Kidney (tissue), 14 donors: ENCODE measurements around the gene EHD3. TPM values are rescaled to one million over a fixed set of nuclear protein-coding genes. Genes with fewer than 3 reads are reported as not detected.
A peak's percentile ranks its signal among the peaks of the same experiment; 100 is the strongest.

Experiments
- DNase-seq, 5 donors: peaks; one replicate each; pipeline ENCODE4 v3.0.0-alpha.2; 2013 to 2020
- FAIRE-seq: peaks from 2 replicates; lab custom pipeline; 2012; peaks lifted over from hg19 to GRCh38; lab: Jason Lieb, UNC
- H3K27ac ChIP-seq, 2 donors: one replicate each; pipeline ENCODE4 v1.7.0; 2013; ENCODE audit warnings: low read depth in 2 of 2, low read length in 2 of 2, inconsistent platforms in 1 of 2
- H3K27me3 ChIP-seq: one replicate; pipeline ENCODE4 v1.7.1; 2013; ENCODE audit warnings: low read length, inconsistent platforms; ENCODE audit not compliant: control insufficient read depth, insufficient read depth
- H3K36me3 ChIP-seq, 3 donors: one replicate each; pipeline versions ENCODE4 v1.7.0 to v1.7.1; 2013; ENCODE audit warnings: low read length in 3 of 3, control low read depth in 1 of 3, inconsistent platforms in 1 of 3; ENCODE audit not compliant: insufficient read depth in 3 of 3, control insufficient read depth in 2 of 3
- H3K4me1 ChIP-seq, 3 donors: one replicate each; pipeline versions ENCODE4 v1.7.0 to v1.7.1; 2013; ENCODE audit warnings: low read length in 3 of 3, inconsistent platforms in 1 of 3, low read depth in 1 of 3; ENCODE audit not compliant: control insufficient read depth in 2 of 3, insufficient read depth in 2 of 3
- H3K4me3 ChIP-seq, 3 donors: one replicate each; pipeline versions ENCODE4 v1.7.0 to v1.8.1; 2013; ENCODE audit warnings: low read length in 3 of 3, control low read depth in 1 of 3, inconsistent platforms in 1 of 3
- H3K9ac ChIP-seq, 3 donors: one replicate each; pipeline versions ENCODE4 v1.7.0 to v1.7.1; 2013; ENCODE audit warnings: low read length in 3 of 3, control low read depth in 1 of 3, inconsistent platforms in 1 of 3
- H3K9me3 ChIP-seq, 3 donors: one replicate each; pipeline versions ENCODE4 v1.7.0 to v1.7.1; 2013; ENCODE audit warnings: low read length in 3 of 3, control low read depth in 1 of 3, inconsistent platforms in 1 of 3; ENCODE audit not compliant: control insufficient read depth in 2 of 3, insufficient read depth in 1 of 3
- intact Hi-C: fragments of 100-400 bp; cut with DNase I; formaldehyde crosslinking; loops from one replicate; pipeline ENCODE4 v1.11.1; 2022
- polyA plus RNA-seq: library from polyadenylated mRNA; stranded (reverse); fragments of 350-450 nt; fragmentation: Illumina TruSeq; extraction: RNeasy Lipid Tissue Mini Kit (QIAGEN cat#74804); gene quantifications from one replicate; pipeline ENCODE4 v1.2.3, GENCODE V29; 2014; ENCODE audit warnings: low read depth, low replicate concordance; ENCODE audit not compliant: insufficient read depth
- total RNA-seq: library from RNA; stranded (reverse); fragmentation: NEBNext Ultra II Directional; extraction: Animal tissue kit (Norgen Biotek cat#: 25700); gene quantifications from one replicate; pipeline ENCODE4 v1.2.1, GENCODE V29; 2021
- TF ChIP-seq, protein P1 (sequence below): IDR thresholded peaks from 3 replicates; pipeline ENCODE4 v1.5.1; 2012; ENCODE audit warnings: mild to moderate bottlenecking, moderate library complexity, borderline replicate concordance; ENCODE audit not compliant: insufficient read depth; ENCODE audit errors: extremely low read depth
- donor health status: control.
- donor health status: control.
- donor health status: control.
- donor health status: control.
- donor health status: control.
- donor health status: DM: yes; HTN: yes; CAD: no.
- donor health status: Normal renal cell carcinoma (clear cell type).

Gene EHD3
- total and polyA plus RNA-seq, 2 donors from 2014 or later, result 9.5 to 45.3 TPM

DNA sequence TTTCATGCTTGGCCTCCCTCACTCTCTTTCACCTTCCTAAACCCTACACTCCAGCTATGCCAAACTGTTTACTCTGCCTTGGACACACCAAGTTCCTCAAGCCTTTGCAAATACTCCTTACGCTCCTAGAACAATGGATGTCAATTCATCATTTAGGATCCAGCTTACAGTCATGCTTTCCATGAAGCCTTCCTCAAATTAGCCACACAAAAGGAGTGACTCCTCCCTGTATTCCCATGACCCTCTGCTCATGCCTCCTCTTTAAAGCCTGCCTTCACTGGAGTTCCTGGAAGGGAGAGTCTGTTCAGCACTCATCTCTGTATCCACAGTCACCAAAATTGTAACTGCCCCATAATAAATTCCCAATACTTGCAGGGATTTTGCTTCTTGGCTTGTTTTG lies 721 bp upstream of the EHD3 start:
- DNase-seq (no peak), FAIRE-seq (no peak)
- no peaks in the 10 kb centered on the region for H3K36me3 ChIP-seq
- H3K9me3 ChIP-seq, result no peaks in the 10 kb centered on the region
- H3K27me3 ChIP-seq, result no peaks in the 10 kb centered on the region
- H3K4me3 ChIP-seq, result peak overlapping the region in 1 of 3 donors; percentile 70
- intact Hi-C loops, result no loop called here
- peaks cover 0 to 6% (median 0%) of the 10 kb centered on the region in 3 donors for H3K4me1 ChIP-seq
- TF ChIP-seq, protein P1, sequence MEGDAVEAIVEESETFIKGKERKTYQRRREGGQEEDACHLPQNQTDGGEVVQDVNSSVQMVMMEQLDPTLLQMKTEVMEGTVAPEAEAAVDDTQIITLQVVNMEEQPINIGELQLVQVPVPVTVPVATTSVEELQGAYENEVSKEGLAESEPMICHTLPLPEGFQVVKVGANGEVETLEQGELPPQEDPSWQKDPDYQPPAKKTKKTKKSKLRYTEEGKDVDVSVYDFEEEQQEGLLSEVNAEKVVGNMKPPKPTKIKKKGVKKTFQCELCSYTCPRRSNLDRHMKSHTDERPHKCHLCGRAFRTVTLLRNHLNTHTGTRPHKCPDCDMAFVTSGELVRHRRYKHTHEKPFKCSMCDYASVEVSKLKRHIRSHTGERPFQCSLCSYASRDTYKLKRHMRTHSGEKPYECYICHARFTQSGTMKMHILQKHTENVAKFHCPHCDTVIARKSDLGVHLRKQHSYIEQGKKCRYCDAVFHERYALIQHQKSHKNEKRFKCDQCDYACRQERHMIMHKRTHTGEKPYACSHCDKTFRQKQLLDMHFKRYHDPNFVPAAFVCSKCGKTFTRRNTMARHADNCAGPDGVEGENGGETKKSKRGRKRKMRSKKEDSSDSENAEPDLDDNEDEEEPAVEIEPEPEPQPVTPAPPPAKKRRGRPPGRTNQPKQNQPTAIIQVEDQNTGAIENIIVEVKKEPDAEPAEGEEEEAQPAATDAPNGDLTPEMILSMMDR, result no peak
- H3K27ac ChIP-seq, result no peak overlapping the region
- H3K9ac ChIP-seq, result no peak overlapping the region

DNA sequence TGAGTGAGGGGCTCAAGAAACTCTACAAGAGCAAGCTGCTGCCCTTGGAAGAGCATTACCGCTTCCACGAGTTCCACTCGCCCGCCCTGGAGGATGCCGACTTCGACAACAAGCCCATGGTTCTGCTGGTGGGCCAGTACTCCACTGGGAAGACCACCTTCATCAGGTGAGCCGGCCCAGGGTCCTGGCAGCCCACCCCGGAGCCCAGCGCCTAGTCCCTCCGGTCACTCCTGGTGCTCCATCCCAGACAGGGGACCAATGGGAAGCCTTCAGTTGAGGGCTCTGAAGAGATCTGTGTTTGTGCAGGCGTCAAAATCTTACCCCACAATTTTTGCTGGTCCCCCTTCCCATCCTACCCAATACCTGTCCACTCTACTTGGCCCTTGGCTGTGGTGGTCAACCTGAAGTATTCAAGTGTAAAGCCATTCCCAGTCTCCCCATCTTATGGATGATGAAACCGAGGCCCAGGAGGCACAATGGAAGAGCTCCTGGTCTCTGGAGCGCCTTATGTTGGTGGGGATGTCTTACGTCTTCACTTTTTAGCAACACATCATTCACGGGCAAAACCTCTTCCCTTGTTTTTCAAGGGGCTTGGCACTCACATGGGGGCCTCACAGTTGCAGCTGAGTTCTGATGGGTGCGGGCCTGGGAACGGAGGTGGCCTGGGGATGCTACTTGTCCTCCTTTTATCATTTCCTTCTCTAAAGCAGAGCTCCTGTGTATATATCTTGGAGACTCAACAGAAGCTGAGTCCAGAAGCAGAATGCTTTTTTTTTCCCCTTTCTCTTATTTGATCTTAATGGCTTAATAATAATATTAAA lies 941 bp downstream of the EHD3 start:
- H3K27ac ChIP-seq, result peak overlapping the region; percentile 41 to 54
- H3K4me3 ChIP-seq, result peak overlapping the region; percentile 24 to 70 (median 35)
- TF ChIP-seq, protein P1, result no peak
- FAIRE-seq (no peak), DNase-seq (peak in 1 of 5 donors; percentile 72)
- peak overlapping the region in 1 of 3 donors; percentile 56 for H3K9ac ChIP-seq
- intact Hi-C loops, result no loop called here
- no peaks in the 10 kb centered on the region for H3K36me3 ChIP-seq
- H3K9me3 ChIP-seq, result no peaks in the 10 kb centered on the region
- peaks cover 0 to 16% (median 0%) of the 10 kb centered on the region in 3 donors for H3K4me1 ChIP-seq
- no peaks in the 10 kb centered on the region for H3K27me3 ChIP-seq

DNA sequence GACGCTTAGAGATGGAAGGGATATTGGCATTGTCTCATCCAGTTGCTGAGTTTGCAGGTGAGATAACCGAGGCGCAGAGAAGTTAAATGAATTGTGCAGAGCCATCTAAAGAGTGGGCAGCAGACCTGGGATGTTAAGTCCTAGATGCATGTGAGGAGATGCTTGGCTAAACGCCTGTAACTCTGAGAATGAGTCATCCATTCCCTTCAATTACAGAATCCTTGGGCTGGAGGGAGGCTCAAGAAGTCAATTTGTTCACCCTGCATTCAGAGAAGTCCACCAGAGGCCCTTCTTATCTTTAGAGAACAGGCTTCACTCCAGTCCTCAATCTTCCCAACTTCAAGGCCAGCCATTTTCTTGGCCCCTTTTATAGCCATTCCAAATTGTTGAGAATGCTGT lies 1.6 kb downstream of the EHD3 start:
- H3K9me3 ChIP-seq, result no peaks in the 10 kb centered on the region
- H3K9ac ChIP-seq, result peak overlapping the region in 1 of 3 donors; percentile 56
- peaks cover 0 to 16% (median 0%) of the 10 kb centered on the region in 3 donors for H3K4me1 ChIP-seq
- no peak for DNase-seq
- intact Hi-C loops, result no loop called here
- no peak for FAIRE-seq
- no peaks in the 10 kb centered on the region for H3K36me3 ChIP-seq
- no peaks in the 10 kb centered on the region for H3K27me3 ChIP-seq
- H3K4me3 ChIP-seq, result peak overlapping the region in 1 of 3 donors; percentile 70
- TF ChIP-seq, protein P1, result no peak
- H3K27ac ChIP-seq, result no peak overlapping the region
